ENCODE measurements around the gene ARHGAP10.
"Not testable (repeated sequence)": the region's sequence is repeated elsewhere in the genome, so short reads cannot be mapped to it uniquely, and the experiment has no call there.

Gene ARHGAP10

DNA sequence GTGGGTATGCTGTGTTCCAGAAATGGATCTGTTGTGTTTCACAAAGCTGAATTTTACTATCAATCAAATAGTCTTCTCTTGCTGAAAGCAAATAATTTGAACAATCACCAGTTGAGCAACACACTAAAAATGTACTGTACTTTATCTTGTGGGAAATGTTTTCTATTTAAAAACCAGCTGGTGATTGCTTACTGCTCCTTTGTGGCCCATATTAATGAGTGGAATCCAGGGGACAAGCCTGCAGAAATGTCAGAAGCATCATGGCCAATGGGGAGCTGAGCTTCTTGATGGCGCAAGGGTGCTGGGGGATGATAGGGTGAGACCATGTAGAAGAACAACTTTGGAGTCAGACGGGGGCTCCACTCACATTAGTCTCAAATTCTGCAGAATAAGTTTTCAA is 346.2 kb downstream of the ARHGAP10 start:
- H3K9me3 Mint-ChIP-seq = peaks cover 35% of the 10 kb centered on the region
- H3K27me3 Mint-ChIP-seq = no peaks in the 10 kb centered on the region
- H3K36me3 Mint-ChIP-seq = peaks cover 49% of the 10 kb centered on the region
- H3K4me1 Mint-ChIP-seq = no peaks in the 10 kb centered on the region
- no peak overlapping the region for H3K4me3 Mint-ChIP-seq
- no peak overlapping the region for H3K27ac Mint-ChIP-seq
- no peak for DNase-seq
- CTCF ChIA-PET = no interaction called here

DNA sequence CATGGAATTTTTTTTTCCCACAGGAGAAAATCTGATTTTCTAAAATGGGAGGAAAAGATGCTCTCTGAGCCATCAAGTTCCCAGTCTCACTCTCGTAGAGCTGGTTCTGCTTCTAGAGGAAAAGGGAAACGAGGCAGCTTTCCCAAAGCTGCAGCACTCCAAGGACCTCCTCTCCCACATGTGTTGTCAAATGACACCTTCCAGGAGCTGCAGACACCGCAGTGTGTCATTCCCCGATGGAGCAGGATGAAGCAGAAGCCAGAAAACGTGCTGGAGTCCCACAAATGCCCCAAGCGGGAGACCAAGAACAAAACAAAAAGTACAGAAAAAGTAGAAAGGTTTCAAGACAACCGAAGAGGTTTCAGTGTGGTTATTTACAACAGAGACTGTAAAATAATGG is 348.1 kb downstream of the ARHGAP10 start:
- Mint-ChIP-seq H3K4me3 (no peak overlapping the region), H3K27ac (no peak overlapping the region), H3K36me3 (peaks cover 33% of the 10 kb centered on the region), H3K4me1 (no peaks in the 10 kb centered on the region), H3K27me3 (no peaks in the 10 kb centered on the region), H3K9me3 (peaks cover 27% of the 10 kb centered on the region)
- CTCF ChIA-PET = no interaction called here
- DNase-seq = no peak

GRCh38 chr4:148081267-148081666 is 349.4 kb downstream of the ARHGAP10 start:
- no peak overlapping the region for H3K27ac Mint-ChIP-seq
- CTCF ChIA-PET = no interaction called here

DNA sequence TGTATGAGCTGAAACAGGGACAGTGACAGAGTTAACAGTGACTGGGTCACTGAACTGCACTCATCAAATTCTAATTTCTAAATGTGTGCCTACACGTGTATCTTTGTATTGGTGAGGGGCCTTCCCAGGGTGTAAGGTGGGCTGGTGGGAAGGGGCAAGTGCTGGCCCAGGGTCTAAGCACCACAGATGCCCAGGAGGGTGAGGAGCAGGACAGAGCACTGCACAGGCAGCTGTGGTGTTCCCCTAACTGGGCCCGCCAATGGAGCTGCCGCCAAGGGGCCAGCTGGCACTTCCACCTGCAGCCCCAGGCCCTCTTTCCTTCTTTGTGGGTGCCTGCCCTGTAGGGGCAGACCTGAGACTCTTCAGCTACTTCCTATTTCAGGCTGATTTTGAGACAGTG is 349.9 kb downstream of the ARHGAP10 start:
- peaks cover 24% of the 10 kb centered on the region for H3K36me3 Mint-ChIP-seq
- DNase-seq = no peak
- H3K27ac Mint-ChIP-seq = no peak overlapping the region
- H3K27me3 Mint-ChIP-seq = no peaks in the 10 kb centered on the region
- no peak overlapping the region for H3K4me3 Mint-ChIP-seq
- H3K9me3 Mint-ChIP-seq = peaks cover 18% of the 10 kb centered on the region
- CTCF ChIA-PET = no interaction called here
- no peaks in the 10 kb centered on the region for H3K4me1 Mint-ChIP-seq

More at GRCh38 chr4:148081267-148081666, 349.4 kb downstream of the ARHGAP10 start:
- Mint-ChIP-seq H3K9me3 (peaks cover 21% of the 10 kb centered on the region), H3K27me3 (no peaks in the 10 kb centered on the region), H3K36me3 (peaks cover 24% of the 10 kb centered on the region), H3K4me3 (no peak overlapping the region), H3K4me1 (no peaks in the 10 kb centered on the region)
- DNase-seq = no peak

DNA sequence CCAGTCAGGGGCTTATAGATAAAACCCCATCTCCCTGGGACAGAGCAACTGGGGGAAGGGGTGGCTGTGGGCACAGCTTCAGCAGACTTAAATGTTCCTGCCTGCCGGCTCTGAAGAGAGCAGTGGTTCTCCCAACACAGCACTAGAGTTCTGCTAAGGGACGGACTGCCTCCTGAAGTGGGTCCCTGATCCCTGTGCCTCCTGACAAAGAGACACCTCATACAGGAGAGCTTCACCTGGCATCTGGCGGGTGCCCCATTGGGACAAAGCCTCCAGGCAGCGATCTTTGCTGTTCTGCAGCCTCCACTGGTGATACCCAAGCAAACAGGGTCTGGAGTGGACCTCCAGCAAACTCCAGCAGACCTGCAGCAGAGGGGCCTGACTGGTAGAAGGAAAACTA is 351.2 kb downstream of the ARHGAP10 start:
- DNase-seq, H3K27me3 Mint-ChIP-seq, H3K27ac Mint-ChIP-seq, CTCF ChIA-PET, H3K4me1 Mint-ChIP-seq, H3K4me3 Mint-ChIP-seq: not testable (repeated sequence)
- Mint-ChIP-seq H3K36me3 (peaks cover 17% of the 10 kb centered on the region), H3K9me3 (peaks cover 18% of the 10 kb centered on the region)

GRCh38 chr4:148089624-148090023 is 357.7 kb downstream of the ARHGAP10 start:
- Mint-ChIP-seq H3K4me1 (no peaks in the 10 kb centered on the region), H3K36me3 (no peaks in the 10 kb centered on the region), H3K9me3 (peaks cover 10% of the 10 kb centered on the region), H3K27me3 (no peaks in the 10 kb centered on the region), H3K27ac (no peak overlapping the region), H3K4me3 (no peak overlapping the region)
- DNase-seq = no peak
- CTCF ChIA-PET = no interaction called here

GRCh38 chr4:148090029-148090428 is 358.1 kb downstream of the ARHGAP10 start:
- no peak overlapping the region for H3K27ac Mint-ChIP-seq

DNA sequence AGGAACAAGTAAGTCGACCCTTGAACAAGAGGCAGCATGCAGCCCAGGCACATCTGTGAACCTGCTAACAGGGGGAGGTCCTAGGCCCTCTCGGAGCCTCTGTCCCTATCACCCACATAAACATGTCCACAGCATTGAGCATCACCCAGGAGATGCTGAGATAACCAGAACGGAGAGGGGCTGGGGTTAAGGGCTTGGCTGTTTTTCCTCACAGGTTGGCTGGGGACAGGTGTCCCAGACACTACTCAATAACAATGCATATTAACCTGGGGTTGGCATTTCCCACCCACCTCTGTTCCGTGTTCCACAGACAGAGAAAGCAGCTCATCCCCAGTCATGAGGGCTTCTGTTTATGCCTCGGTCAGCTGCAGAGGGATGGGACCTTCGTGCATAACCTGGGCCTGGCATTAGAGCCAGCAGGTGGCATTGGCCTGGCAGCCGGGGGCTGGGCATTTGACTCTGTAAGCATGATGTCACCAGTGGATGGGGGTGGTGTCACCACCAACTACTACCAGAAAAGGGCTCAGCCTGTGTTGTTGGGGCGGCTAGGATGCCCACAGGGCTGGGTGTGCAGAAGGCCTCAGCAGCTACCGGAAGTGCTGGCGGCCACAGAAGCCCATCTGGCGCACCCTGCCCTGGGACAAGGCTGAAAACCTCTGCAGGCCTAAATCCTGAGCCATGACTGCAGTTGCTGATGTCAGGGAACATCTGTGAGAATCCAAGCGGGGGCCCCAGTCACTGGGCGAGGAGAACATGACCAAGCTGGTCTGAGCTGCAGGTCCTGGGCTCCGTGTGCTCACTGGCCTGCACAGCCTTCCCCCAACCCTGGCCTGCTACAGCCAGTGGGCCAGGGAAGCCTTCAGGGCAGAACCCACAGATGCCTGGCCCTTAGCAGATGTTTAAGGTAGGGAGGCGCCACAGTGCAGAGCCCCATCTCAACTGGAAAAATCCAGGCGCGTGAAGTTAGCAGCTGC is 358.9 kb downstream of the ARHGAP10 start:
- Mint-ChIP-seq H3K27me3 (no peaks in the 10 kb centered on the region), H3K9me3 (peaks cover 2% of the 10 kb centered on the region), H3K4me1 (no peaks in the 10 kb centered on the region), H3K27ac (no peak overlapping the region), H3K4me3 (no peak overlapping the region), H3K36me3 (no peaks in the 10 kb centered on the region)
- no peak for DNase-seq
- CTCF ChIA-PET = no interaction called here

More at GRCh38 chr4:148090029-148090428, 358.1 kb downstream of the ARHGAP10 start:
- H3K4me1 Mint-ChIP-seq = no peaks in the 10 kb centered on the region
- CTCF ChIA-PET = no interaction called here
- no peaks in the 10 kb centered on the region for H3K27me3 Mint-ChIP-seq
- no peaks in the 10 kb centered on the region for H3K36me3 Mint-ChIP-seq
- H3K9me3 Mint-ChIP-seq = peaks cover 8% of the 10 kb centered on the region
- DNase-seq = no peak
- no peak overlapping the region for H3K4me3 Mint-ChIP-seq

DNA sequence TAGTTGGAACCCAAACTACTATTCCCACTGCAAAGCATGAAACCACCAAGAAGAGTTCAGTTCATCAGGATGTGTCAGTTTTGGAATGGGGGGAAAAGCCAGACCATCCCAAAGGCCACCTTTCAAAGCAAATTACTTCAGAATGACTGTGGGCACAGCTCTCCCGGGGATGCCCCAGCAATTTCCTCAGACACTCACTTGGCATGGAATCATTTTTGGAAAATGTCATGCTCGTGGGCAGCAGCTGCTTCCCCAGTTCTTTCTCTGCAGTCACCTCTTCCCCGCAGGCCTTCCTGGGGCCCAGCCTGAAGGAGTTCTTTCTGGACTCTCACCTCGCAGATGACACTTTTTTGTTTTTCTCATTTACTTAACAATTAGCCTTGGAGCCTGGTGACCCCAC is 360.0 kb downstream of the ARHGAP10 start:
- Mint-ChIP-seq H3K27me3 (no peaks in the 10 kb centered on the region), H3K36me3 (no peaks in the 10 kb centered on the region), H3K4me1 (no peaks in the 10 kb centered on the region), H3K9me3 (peaks cover 2% of the 10 kb centered on the region), H3K4me3 (no peak overlapping the region), H3K27ac (no peak overlapping the region)
- no peak for DNase-seq
- CTCF ChIA-PET = no interaction called here

DNA sequence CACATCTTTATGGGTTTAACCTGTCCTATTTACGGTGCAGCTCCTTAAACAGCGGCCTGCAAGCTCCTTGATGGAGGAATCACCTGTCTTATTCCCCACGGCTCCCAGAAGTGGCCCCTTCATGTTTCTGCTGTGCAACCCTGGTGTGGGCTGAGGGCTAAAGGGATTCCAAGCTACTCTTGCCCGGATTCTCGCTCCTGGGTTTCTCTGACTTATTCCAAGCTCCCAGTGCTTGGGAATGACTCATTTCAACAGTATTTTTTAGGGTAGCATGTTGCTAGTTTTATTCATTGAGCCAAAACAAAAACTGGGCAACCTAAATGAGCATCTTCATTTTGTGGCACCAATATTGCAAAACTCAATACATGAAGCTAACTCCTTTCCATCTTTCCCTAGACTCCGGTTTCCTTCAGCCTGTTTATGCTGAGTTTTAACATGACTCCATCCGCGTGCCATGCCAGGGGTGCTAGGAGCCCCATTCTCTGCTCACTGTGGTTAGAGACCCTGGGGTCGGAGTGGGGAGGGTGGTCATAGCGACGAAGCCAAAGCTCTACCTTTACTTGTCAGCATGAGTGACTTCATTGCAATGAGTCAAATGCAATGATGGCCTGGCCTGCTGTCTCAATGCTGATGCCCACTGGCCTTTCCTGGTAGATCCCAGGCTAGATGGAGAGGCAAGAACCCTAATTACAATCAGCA is 360.6 kb downstream of the ARHGAP10 start:
- Mint-ChIP-seq H3K9me3 (peaks cover 2% of the 10 kb centered on the region), H3K36me3 (no peaks in the 10 kb centered on the region), H3K4me3 (no peak overlapping the region), H3K4me1 (no peaks in the 10 kb centered on the region), H3K27ac (no peak overlapping the region), H3K27me3 (no peaks in the 10 kb centered on the region)
- no peak for DNase-seq
- CTCF ChIA-PET = no interaction called here

DNA sequence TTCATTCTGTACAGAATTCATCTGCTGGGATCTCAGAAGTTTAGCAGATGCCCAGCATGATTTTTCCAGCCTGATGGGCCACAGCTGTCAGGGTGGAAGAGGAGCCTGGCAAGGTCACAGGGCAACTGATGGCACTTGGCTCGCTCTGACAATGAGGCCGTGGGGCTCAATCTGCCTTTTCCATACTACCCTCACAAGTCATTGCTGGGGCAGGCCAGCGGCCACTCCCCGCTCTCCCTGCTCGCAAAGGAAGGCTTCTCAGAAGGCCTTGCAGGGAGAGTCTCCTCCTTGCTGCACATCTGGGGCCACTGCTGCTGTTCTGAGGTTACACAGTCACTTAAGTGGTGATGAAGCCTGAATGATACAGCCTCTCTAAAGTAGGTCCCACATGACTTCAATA is 361.2 kb downstream of the ARHGAP10 start:
- CTCF ChIA-PET = no interaction called here
- Mint-ChIP-seq H3K36me3 (no peaks in the 10 kb centered on the region), H3K9me3 (no peaks in the 10 kb centered on the region), H3K4me3 (no peak overlapping the region), H3K27me3 (no peaks in the 10 kb centered on the region), H3K4me1 (no peaks in the 10 kb centered on the region), H3K27ac (no peak overlapping the region)
- DNase-seq = no peak

DNA sequence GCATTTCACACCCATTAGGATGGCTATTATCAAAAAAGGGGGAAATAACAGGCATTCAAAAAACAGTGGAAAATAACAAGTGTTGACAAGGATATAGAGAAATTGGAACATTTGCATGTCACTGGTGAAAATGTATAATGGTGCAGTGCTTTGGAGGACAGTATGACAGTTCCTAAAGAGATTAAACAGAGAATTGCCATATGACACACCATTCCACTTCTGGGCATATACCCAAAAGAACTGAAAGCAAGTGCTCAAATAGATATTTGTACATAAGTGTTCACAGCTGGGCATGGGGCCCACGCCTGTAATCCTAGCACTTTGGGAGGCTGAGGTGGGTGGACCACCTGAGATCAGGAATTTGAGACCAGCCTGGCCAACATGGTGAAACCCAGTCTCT is 362.3 kb downstream of the ARHGAP10 start:
- CTCF ChIA-PET = no interaction called here
- H3K9me3 Mint-ChIP-seq = no peaks in the 10 kb centered on the region
- H3K36me3 Mint-ChIP-seq = no peaks in the 10 kb centered on the region
- H3K27me3 Mint-ChIP-seq = no peaks in the 10 kb centered on the region
- H3K4me1 Mint-ChIP-seq = no peaks in the 10 kb centered on the region
- no peak overlapping the region for H3K4me3 Mint-ChIP-seq
- no peak for DNase-seq
- H3K27ac Mint-ChIP-seq = no peak overlapping the region

DNA sequence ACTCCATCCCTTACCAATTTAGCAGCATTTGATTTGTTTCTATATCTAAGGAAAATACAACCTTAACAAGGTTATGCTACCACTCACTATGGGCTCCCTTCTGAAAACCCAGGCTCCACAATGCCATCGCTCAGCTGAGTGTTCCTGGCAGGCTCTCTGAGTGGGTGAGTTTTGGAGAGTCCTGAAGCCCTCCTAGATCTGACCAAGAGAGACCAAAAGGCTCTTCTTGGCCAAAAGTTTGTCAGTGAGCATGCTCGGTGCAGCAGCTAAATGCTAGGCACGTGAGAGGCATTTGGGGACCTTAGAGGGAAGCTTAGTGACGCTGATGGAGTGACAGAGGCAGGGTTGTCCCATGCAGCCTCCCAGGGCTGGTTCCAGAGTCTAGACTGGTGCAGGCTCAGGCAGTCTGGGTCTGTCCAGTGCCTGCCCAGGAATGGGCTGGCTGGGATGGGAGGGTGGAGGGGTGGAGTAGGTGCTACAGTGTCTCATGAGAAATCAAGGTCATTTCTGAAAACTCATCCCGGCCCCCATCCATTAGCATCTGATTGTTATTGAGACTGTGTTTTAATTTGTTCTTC is 363.5 kb downstream of the ARHGAP10 start:
- CTCF ChIA-PET = no interaction called here
- Mint-ChIP-seq H3K4me1 (no peaks in the 10 kb centered on the region), H3K9me3 (no peaks in the 10 kb centered on the region), H3K36me3 (no peaks in the 10 kb centered on the region), H3K27ac (no peak overlapping the region), H3K4me3 (no peak overlapping the region), H3K27me3 (no peaks in the 10 kb centered on the region)
- no peak for DNase-seq

DNA sequence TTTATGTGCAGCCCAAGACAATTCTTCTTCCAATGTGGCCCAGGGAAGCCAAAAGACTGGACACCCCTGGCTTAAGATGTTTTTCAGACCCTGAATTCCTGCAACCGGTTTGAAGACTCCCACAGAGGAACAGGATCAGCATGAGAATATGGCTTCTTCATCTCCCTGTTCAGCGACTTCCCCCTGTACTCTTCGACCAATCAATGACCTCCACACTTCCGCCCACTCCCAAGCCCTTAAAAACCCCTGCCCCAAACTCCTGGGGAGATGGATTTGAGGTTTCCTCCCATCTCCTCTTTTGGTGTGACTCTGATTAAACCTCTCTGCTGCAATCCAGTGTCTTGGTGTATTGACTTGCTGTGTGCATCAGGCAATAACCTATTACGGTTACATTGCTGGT is 365.9 kb downstream of the ARHGAP10 start:
- DNase-seq = no peak
- no peaks in the 10 kb centered on the region for H3K27me3 Mint-ChIP-seq
- H3K27ac Mint-ChIP-seq = no peak overlapping the region
- H3K36me3 Mint-ChIP-seq = no peaks in the 10 kb centered on the region
- CTCF ChIA-PET = no interaction called here
- H3K9me3 Mint-ChIP-seq = no peaks in the 10 kb centered on the region
- H3K4me3 Mint-ChIP-seq = no peak overlapping the region
- H3K4me1 Mint-ChIP-seq = no peaks in the 10 kb centered on the region

GRCh38 chr4:148101235-148101634 is 369.3 kb downstream of the ARHGAP10 start:
- Mint-ChIP-seq H3K27me3 (no peaks in the 10 kb centered on the region), H3K9me3 (peaks cover 2% of the 10 kb centered on the region), H3K27ac (no peak overlapping the region), H3K4me1 (no peaks in the 10 kb centered on the region), H3K36me3 (peaks cover 5% of the 10 kb centered on the region), H3K4me3 (no peak overlapping the region)
- DNase-seq = no peak
- CTCF ChIA-PET = no interaction called here
